Stimulated activated effector memory CD8-positive, alpha-beta T cell treated with anti-CD3 and anti-CD28 coated beads, Interleukin-12 subunit alpha, Interleukin-12 subunit beta, amount 100 ng/mL, for 72 hours (primary cell): ENCODE measurements around the gene GRID1.

Experiments
- ATAC-seq: fragments of 150-1000 bp; cut with Tn5 transposase; 2 replicates; pipeline ENCODE4 v1.10.0; 2021
- DNase-seq, 2 donors: peaks; one replicate each; pipeline ENCODE4 v3.0.0; 2021 to 2022; ENCODE audit warnings: low spot score in 2 of 2
- H3K27ac Mint-ChIP-seq: one replicate; pipeline ENCODE4 v1.8.0; 2022; ENCODE audit warnings: mild to moderate bottlenecking, mixed read lengths
- H3K36me3 Mint-ChIP-seq: one replicate; pipeline ENCODE4 v1.8.0; 2022; ENCODE audit warnings: mild to moderate bottlenecking, mixed read lengths
- H3K4me1 Mint-ChIP-seq: one replicate; pipeline ENCODE4 v1.8.0; 2022; ENCODE audit warnings: mixed read lengths
- H3K4me3 Mint-ChIP-seq: one replicate; pipeline ENCODE4 v1.8.0; 2022; ENCODE audit warnings: mild to moderate bottlenecking, mixed read lengths
- H3K9me3 Mint-ChIP-seq: one replicate; pipeline ENCODE4 v1.8.0; 2022; ENCODE audit warnings: mixed read lengths

Gene GRID1

DNA sequence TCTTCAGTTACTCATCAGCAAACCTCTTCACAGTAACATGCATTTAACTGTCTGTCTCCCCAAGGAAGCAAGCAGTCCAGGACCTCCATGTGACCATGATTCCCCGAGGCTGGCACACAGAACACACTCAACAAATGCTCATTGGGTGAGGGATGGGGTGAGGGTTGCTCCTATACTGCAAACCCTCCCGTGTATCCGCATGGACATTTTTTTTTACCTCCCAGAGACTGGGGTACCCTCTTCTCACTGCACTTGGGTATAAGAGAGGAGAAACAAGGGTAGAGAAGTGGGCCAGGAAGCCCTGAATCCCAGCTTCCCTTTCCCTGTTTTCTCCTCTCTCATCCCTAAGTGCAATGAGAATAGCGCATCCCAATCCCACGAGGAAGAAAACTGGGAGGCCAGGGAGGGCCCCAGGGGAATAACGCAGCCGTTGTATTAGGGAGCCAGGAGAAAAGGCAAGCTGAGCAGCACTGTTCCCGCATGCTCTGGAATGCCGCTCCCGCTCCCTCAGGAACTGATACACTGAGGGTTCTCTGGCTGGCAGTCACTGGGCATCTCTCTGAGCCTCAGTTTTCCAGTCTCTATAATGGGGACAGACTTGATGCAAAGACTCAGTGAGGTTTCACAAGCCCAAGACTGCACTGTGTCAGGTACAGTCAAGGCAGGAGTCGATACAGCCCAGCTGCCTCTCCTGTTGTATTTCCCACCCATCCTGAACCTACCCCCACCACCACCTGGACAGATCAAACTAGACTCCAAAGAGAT is 134.6 kb downstream of the GRID1 start:
- Mint-ChIP-seq H3K9me3 (no peaks in the 10 kb centered on the region), H3K4me1 (no peaks in the 10 kb centered on the region), H3K27ac (no peak overlapping the region), H3K4me3 (no peak overlapping the region), H3K36me3 (no peaks in the 10 kb centered on the region)
- no peak for DNase-seq
- ATAC-seq, result no peak

DNA sequence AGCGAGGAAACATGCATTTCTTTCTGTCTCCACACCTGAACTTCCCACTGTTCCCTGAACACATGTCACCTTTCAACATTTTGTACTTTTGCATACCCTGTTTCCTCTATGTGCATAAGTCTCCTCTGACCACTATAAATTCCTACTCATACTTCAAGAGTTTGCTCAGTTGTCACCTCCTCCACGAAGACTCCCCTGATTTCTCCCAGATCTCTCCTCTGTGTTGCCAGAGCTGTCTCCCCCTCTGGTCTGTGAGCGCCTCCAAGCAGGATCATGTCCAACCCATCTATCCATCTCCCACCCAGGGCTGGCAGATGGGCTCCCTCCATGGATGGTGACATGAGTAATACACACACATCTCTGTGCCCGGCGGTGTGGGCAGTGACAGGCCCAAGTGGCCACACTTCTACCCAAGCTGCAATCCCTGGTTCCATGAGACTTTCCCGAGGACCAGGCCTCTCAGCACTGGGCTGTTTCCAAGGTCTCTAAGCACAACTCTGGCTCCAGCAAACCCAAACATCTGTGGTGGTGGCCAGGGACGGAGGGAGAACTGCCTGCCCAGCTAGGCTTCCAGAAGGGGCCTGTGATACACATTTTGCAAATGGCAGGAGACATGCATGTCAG is 135.9 kb downstream of the GRID1 start:
- Mint-ChIP-seq H3K4me1 (no peaks in the 10 kb centered on the region), H3K4me3 (no peak overlapping the region), H3K36me3 (no peaks in the 10 kb centered on the region), H3K27ac (no peak overlapping the region), H3K9me3 (no peaks in the 10 kb centered on the region)
- ATAC-seq, result no peak
- DNase-seq, result no peak

DNA sequence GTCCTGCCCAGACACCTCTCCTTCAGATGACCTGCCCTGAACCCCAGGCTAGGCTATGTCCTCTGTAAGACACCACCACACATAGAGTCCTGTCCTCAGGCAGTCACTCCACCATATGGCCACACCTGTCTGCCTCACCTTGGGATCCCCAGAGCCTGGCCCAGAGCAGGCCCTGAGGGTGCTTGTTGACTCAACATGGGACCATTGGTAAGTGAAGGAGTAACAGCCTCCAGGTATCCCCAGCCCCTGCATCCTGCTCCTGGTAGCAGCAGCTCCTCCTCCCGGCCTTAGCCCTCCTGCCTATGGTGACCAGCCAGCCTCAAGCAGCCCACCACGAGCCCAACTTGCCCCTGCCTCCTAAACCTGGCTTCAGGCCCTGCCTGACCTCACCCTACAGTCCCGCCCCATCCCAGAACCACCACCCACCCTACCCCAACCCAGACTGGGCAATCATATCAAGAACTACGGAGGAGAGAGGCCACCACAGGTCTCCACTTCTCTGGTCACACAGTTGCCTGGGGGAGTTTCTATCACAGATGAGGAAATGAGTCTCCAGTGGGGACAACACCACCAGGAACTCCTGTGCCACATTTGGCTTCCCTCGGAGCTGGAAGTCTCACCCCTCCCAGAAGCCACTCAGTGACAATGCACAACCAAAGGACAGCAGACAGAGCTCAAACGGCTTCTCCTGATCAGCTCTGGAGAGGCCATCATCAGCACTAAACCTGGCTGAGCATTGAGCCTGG is 136.6 kb downstream of the GRID1 start:
- Mint-ChIP-seq H3K36me3 (no peaks in the 10 kb centered on the region), H3K27ac (no peak overlapping the region), H3K9me3 (no peaks in the 10 kb centered on the region), H3K4me3 (no peak overlapping the region), H3K4me1 (peaks cover 3% of the 10 kb centered on the region)
- peak; percentile 8 for ATAC-seq
- DNase-seq, result no peak

DNA sequence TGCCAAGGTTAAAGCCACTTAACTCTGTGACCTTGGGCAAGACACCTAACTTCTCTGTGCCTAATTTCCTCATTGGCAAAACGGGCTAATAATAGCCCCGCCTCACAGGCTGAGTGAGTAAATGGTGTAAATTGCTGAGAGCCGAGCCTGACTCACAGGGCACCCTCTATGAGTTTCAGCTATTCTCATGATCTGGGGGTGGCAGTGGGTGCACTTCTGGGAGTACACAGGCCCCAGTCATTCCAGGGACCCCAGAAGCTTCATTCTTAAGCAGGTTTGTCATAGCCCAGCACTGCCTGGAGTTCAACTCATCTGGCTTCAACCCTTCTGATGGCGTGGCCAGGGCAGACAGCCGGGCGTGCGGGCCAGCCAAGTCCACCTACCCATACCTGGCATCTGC is 137.2 kb downstream of the GRID1 start:
- no peak for ATAC-seq
- no peak overlapping the region for H3K27ac Mint-ChIP-seq

DNA sequence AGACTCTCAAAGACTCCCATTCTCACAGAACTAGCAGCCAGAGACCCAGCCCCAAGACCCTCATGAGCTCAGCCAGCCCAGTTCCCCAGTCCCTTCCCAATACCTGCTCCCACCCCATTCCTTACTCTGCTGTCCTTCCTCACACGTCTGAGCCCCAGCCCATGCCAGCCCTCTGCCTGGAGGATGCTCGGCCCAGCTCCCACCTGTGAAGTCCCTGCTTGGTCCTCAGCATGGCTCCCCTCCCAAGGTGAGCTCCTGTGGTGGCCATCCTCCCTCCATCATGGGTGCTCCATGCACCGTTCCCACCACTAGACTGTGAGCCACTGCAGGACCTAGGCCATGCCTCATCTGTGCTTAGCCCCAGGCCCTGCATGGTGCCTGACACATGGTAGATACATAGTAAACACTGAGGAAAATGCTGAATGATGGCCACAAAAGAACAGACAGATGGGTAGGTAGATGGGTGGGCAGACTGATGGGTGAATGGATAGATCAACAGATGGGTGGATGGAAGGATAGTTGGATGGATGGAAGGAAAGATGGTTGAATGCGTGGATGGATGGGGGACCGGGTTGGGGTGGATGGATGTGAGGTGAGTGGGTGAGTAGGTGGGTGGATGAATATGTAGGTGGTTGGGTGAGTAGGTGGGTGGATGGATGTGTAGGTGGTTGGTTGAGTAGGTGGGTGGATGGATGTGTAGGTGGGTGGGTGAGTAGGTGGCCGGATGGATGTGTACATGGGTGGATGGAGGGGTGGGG is 138.9 kb downstream of the GRID1 start:
- H3K27ac Mint-ChIP-seq, result no peak overlapping the region
- H3K4me1 Mint-ChIP-seq, result peaks cover 7% of the 10 kb centered on the region
- ATAC-seq (peak; percentile 2), DNase-seq (no peak)
- H3K9me3 Mint-ChIP-seq, result no peaks in the 10 kb centered on the region
- H3K4me3 Mint-ChIP-seq, result no peak overlapping the region
- H3K36me3 Mint-ChIP-seq, result no peaks in the 10 kb centered on the region

More for the DNA sequence above, 137.2 kb downstream of the GRID1 start:
- H3K9me3 Mint-ChIP-seq, result no peaks in the 10 kb centered on the region
- no peak overlapping the region for H3K4me3 Mint-ChIP-seq
- DNase-seq, result no peak
- H3K36me3 Mint-ChIP-seq, result no peaks in the 10 kb centered on the region
- H3K4me1 Mint-ChIP-seq, result peaks cover 7% of the 10 kb centered on the region

DNA sequence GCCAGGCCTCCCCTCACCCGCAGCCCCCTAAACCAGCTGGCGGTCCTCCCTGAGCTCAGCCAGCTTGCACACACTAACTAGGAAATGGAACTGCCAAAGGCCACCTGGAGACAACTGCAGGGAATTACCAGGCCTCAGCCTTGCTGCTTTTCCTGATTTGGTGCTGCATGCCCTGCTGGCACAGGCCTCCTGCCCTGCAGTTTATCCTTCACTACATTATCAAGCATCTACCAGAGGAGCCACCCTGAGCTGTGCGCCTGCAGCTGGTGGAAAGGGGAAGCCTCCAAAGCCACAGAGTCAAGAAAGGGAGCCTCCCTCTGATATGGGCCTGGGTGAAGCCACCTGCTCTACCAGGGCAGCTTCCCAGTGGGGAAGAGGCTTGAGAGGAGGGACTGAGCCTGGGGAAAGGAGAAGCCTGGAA is 139.8 kb downstream of the GRID1 start:
- Mint-ChIP-seq H3K4me1 (peaks cover 7% of the 10 kb centered on the region), H3K27ac (no peak overlapping the region), H3K9me3 (no peaks in the 10 kb centered on the region), H3K36me3 (no peaks in the 10 kb centered on the region), H3K4me3 (no peak overlapping the region)
- DNase-seq, result no peak
- no peak for ATAC-seq

DNA sequence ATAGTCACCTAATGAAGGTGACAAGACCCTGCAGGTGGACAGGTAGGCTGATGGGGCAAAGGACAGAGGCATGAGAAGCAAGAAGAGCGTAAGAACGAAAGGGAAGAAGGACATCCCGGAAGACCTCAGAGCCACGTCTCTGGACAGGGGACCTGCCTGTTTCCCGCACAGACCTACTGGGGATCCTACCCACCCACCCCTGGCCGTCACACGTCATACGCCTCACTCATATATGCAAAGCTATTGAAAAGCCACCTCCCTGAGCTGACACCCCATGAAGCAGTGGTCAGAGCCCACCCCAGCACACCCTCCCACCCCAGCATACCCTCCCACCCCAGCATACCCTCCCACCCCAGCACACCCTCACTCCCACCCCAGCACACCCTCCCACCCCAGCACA is 140.6 kb downstream of the GRID1 start:
- H3K4me1 Mint-ChIP-seq, result peaks cover 7% of the 10 kb centered on the region
- H3K4me3 Mint-ChIP-seq, result no peak overlapping the region
- H3K36me3 Mint-ChIP-seq, result no peaks in the 10 kb centered on the region
- H3K9me3 Mint-ChIP-seq, result no peaks in the 10 kb centered on the region
- ATAC-seq (no peak), DNase-seq (no peak)
- H3K27ac Mint-ChIP-seq, result no peak overlapping the region

DNA sequence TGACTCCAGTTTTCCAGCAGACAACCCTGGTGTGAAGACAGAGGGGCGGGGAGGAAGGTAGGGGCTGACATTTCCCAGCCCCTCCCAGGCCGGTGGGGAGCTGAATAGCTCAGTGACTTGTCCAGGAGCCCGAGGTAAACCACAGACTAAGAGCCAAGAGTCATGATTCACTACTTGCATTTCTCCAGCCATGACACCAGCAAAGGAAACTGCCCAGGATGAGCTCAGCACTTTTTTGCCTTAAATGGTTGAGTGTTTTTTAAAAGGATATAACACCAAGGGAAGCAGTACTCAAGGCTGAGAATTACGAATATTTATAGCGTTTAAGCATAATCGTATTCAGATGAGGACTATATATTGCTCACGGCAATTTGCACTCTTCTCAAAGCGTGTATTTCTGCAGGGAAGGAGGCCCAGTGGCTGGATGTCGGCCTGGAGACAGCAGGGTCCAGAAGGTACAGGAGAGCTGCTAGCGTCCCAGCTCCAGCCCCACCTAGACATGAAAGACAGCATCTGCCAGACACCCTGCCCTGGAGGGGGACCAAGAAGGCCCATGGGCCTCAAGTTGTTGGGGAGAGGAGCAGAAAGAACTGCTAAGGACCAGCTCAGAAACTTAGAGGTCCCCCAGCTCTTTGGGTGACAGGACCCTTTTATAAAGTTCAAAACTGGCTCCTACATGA is 141.4 kb downstream of the GRID1 start:
- H3K4me3 Mint-ChIP-seq, result no peak overlapping the region
- no peaks in the 10 kb centered on the region for H3K9me3 Mint-ChIP-seq
- no peaks in the 10 kb centered on the region for H3K36me3 Mint-ChIP-seq
- no peak overlapping the region for H3K27ac Mint-ChIP-seq
- ATAC-seq, result no peak
- no peak for DNase-seq
- peaks cover 7% of the 10 kb centered on the region for H3K4me1 Mint-ChIP-seq

DNA sequence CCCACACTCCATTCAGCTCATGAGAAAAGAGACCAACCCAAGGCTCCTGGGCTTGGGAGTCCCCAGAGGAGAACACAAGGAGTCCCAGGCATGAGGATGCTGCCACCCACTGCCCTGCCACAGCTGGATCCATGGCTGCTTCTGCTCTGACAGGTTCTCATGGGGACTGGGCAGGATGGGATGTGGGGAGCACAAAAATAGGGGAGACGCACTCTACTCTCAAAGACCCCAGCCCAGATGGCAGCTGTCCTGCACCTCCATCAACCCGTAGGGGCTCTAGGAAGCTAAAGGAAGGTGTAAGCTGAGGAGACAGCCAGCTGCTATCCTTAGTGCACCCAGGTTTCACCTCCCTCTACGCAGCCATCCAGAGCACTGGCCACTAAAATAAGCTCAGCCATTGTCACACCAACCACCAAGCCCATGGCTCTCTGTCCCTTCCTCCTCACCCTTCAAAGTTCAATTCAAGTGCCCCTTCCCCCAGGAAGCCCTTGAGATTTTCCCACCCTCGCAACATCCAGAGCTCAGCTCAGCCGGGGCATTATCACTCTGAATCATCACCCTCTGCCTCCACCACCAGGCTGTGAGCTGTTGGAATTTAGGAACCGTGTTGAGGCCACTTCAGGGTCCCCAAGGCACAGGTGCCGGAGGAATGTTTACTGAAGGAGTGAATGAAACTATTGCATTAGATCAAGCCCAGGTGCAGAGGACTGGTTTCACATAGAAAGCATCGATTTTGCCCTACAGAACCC is 142.1 kb downstream of the GRID1 start:
- H3K9me3 Mint-ChIP-seq, result no peaks in the 10 kb centered on the region
- no peak for DNase-seq
- no peaks in the 10 kb centered on the region for H3K36me3 Mint-ChIP-seq
- no peak overlapping the region for H3K27ac Mint-ChIP-seq
- H3K4me1 Mint-ChIP-seq, result peaks cover 7% of the 10 kb centered on the region
- no peak for ATAC-seq
- H3K4me3 Mint-ChIP-seq, result no peak overlapping the region

DNA sequence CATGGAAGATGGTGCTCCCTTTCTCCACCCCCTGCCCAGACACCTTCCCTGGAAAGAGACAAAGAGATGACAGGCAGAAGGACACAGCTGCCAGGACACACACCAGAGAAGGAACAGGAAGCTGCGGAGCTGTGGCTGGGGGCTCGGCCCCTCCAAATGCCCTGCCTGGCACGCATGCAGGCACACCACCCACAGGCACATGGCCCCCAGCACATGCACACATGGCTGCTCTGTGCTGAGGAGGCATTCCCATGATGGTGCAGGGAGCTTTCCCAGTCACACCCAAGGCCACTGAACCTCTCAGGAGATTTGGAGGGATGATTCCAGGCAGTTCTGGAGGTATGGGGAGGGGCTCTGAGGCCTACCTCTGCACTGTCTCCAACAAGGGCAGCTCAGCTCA is 143.3 kb downstream of the GRID1 start:
- ATAC-seq, result no peak
- Mint-ChIP-seq H3K4me3 (no peak overlapping the region), H3K27ac (no peak overlapping the region), H3K4me1 (peaks cover 7% of the 10 kb centered on the region), H3K9me3 (no peaks in the 10 kb centered on the region), H3K36me3 (no peaks in the 10 kb centered on the region)
- DNase-seq, result no peak

DNA sequence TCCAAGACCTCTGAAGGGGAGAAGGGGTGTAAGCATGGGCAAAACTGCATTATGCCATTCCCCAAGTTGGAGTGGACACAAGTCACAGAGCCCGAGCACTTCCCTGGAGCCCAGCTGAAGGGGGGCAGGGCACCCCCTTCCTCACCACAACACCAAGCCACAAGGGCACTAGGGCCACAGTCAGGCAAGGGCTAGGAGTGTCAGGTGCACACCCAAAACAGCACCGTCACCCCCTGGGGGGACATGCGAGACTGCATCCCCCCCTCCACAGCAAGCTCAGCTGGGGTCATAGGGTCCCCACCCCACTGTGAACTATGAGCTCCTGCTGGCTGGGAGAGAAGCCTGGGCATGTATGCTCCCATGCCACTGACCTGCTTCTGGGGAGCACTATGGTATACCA is 143.9 kb downstream of the GRID1 start:
- Mint-ChIP-seq H3K9me3 (no peaks in the 10 kb centered on the region), H3K36me3 (no peaks in the 10 kb centered on the region), H3K4me1 (peaks cover 7% of the 10 kb centered on the region), H3K4me3 (no peak overlapping the region), H3K27ac (no peak overlapping the region)
- ATAC-seq (no peak), DNase-seq (no peak)

DNA sequence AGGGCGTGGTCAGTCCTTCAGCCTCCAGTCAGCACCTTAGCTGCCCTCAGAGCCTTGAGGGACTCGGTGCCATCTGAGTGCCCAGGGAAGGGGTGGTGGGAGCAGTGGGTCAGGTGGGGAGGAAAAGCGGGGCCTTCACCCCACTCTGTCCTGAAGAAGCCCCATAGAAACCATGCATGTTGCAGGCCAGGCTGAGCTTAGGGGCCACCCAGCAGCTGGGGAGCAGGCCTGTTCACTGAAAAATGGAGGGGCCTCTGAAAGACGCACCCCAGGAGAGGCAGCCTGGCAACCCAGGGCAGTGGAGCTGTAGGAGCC is 144.3 kb downstream of the GRID1 start:
- Mint-ChIP-seq H3K36me3 (no peaks in the 10 kb centered on the region), H3K27ac (no peak overlapping the region), H3K4me3 (no peak overlapping the region), H3K4me1 (peaks cover 7% of the 10 kb centered on the region), H3K9me3 (no peaks in the 10 kb centered on the region)
- DNase-seq, result no peak
- ATAC-seq, result no peak

DNA sequence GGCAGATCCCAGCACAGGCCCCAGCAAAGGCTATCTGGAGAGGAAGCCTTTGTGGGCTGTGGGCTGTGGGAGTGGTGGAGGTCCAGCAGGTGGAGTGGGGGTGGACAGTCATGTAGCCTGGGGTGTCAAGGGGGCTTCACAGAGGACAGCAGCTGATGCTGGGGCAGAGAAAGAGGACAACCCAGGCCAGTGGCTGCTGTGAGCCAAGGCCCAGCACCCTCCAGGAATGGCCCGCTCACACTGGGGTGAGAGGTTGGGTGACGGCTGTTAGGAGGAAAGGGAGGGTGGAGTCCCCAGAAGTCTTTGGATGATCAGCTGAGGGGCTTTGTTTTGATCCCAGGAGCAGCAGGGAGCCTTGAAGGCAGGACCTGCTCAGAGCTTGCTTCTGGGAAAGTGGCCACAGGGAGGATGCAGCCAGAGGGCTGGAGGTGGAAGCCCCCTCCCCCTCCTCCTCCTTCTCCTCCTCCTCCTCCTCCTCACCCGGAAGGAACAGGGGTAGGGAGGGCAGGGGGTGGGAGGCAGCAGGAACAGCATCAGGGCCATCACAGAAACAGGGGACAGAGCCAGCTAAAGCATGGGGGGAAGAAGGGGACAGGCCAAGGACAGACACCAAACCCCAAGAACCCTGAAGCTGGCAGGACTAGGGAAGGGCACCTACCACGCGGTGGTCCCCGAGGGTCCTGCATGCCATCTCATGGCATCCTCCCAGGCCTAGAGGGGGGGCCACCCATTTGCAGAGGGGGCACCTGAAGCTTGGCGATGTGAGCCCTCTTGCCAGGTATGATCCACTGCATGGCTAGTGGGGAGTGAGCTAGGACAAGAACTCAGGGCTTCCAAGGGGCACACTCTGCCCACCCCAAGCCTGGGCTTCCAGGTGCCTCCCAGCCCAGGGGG is 144.9 kb downstream of the GRID1 start:
- H3K36me3 Mint-ChIP-seq, result no peaks in the 10 kb centered on the region
- peaks cover 7% of the 10 kb centered on the region for H3K4me1 Mint-ChIP-seq
- no peak overlapping the region for H3K27ac Mint-ChIP-seq
- no peak for DNase-seq
- H3K4me3 Mint-ChIP-seq, result no peak overlapping the region
- ATAC-seq, result no peak
- no peaks in the 10 kb centered on the region for H3K9me3 Mint-ChIP-seq

DNA sequence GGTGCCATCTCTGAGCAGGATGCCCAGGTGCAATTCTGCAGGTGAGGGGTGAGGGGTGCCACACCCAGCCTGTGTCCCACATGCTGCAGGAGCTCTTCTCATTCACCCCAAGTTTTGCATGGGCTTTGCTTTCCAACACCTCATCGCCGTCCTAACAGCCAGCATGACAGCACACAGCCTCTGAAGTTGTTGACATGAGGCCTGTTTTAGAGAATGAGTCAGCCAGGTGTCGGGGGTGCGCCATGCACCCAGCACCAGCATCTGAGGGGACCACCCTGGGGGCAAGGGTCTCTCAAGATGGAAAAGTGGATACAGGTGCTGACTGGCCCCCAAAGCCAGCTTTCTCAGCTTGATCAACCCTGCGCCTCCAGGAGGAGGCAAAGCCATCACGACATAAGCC is 146.0 kb downstream of the GRID1 start:
- no peak overlapping the region for H3K4me3 Mint-ChIP-seq
- H3K9me3 Mint-ChIP-seq, result no peaks in the 10 kb centered on the region
- DNase-seq (no peak), ATAC-seq (no peak)
- H3K36me3 Mint-ChIP-seq, result no peaks in the 10 kb centered on the region
- peaks cover 7% of the 10 kb centered on the region for H3K4me1 Mint-ChIP-seq
- no peak overlapping the region for H3K27ac Mint-ChIP-seq
